Measurements from ENCODE around the gene MANEAL. TPM values are rescaled to one million over a fixed set of nuclear protein-coding genes. Genes with fewer than 3 reads are reported as not detected.
A peak's percentile ranks its signal among the peaks of the same experiment; 100 is the strongest.
"Not testable (repeated sequence)": the region's sequence is repeated elsewhere in the genome, so short reads cannot be mapped to it uniquely, and the experiment has no call there.

Gene MANEAL, protein sequence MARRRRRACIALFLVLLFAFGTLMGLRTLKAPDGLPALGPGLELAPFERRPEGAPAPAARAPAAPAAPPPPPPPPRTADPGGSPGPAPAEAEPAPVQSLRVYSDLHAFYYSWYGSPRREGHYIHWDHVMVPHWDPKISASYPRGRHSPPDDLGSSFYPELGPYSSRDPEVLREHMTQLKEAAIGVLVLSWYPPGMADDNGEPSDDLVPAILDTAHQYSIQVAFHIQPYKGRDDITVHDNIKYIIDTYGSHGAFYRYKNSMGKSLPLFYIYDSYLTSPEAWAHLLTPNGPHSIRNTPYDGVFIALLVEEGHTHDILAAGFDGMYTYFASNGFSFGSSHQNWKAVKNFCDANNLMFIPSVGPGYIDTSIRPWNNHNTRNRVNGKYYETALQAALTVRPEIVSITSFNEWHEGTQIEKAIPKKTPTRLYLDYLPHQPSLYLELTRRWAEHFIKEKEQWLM
- 1.3 TPM for total RNA-seq

DNA sequence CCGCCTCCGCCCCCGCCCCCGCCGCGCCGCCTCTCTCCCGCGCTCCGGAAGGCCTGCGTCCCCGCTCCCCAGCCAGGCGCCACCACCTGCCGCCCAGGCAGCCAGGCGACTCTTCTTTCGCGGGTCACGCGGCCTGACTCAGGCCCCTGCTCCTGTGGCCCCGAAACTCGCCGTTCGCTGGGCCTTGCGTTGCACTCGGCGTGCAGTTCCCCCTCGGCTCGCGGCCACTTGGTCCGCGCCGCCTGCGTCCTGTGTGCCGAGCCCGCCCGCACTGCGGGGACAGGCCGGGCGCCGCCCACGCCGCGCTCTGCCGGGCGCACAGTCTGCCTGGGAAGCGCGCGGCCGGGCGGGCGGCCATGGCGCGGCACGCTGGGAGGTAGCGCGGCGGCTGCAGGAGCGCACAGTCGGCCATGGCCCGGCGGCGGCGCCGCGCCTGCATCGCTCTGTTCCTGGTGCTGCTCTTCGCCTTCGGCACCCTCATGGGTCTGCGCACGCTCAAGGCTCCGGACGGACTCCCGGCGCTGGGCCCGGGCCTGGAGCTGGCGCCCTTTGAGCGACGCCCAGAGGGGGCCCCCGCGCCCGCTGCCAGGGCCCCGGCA, at the start of gene MANEAL:
Gene MANEAL, plus strand, starts transcription at position 75 of the 599 bp plus-strand sequence. Its CDS starts 336 bp downstream, at position 411.
- peak in 2 of 3 donors; percentile 42 to 50 for DNase-seq (ENCODE audit: low read depth in 2 of 3, low spot score in 2 of 3)

DNA sequence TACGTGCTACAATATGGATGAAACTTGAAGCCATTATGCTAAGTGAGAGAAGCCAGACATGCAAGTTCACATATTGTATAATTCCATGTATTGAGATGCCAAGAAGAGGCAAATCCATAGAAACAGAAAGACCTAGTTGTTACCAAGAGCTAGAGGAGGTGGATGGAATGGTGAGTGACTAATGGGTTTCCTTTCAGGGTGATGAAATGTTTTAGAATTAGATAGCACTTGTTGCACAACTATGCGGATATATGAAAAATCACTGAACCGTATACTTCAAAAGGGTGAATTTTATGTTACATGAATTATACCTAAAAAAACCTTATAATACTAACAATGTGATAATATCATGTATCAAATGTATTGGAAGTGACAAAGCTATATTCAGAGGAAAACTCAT, 46.8 kb upstream of the MANEAL start:
- DNase-seq (ENCODE audit: low read depth in 2 of 3, low spot score in 2 of 3), result no peak

DNA sequence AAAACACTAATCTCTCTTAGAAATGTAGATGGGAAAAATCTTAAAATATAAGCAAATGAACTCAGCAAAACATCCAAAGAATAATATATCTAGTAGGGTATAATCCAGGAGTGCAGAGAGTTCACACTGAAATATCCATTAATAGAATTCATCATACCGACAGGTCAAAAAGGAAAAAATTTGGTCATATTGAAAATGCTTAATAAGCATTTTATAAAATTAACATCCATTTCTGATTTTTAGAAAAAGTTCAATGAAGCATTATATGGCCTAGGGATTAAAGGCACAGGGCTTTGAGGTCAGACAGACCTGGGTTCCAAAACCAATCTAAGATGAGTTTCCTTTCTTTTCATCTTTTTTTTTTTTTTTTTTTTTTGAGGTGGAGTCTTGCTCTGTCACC, 45.1 kb upstream of the MANEAL start:
- DNase-seq (ENCODE audit: low read depth in 2 of 3, low spot score in 2 of 3), result no peak

DNA sequence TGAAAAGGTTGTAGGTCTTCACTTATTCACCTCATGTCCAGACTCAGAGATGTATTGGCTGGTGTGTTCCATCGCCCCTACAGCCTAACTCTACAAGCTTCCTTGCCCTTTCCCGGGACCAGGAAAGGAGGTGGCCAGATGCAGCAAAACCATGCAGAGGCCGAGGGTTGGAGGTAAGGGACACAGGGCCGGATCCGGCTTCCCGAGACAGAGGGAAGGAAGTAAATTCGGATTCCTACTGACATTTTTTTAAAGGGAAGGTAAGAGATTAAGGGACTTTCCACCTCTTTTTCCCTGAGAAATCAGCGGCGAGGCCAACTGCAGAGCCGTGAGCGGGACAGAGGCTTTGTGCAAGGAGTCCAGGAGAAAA, 41.4 kb upstream of the MANEAL start:
- DNase-seq (ENCODE audit: low read depth in 2 of 3, low spot score in 2 of 3), result no peak

DNA sequence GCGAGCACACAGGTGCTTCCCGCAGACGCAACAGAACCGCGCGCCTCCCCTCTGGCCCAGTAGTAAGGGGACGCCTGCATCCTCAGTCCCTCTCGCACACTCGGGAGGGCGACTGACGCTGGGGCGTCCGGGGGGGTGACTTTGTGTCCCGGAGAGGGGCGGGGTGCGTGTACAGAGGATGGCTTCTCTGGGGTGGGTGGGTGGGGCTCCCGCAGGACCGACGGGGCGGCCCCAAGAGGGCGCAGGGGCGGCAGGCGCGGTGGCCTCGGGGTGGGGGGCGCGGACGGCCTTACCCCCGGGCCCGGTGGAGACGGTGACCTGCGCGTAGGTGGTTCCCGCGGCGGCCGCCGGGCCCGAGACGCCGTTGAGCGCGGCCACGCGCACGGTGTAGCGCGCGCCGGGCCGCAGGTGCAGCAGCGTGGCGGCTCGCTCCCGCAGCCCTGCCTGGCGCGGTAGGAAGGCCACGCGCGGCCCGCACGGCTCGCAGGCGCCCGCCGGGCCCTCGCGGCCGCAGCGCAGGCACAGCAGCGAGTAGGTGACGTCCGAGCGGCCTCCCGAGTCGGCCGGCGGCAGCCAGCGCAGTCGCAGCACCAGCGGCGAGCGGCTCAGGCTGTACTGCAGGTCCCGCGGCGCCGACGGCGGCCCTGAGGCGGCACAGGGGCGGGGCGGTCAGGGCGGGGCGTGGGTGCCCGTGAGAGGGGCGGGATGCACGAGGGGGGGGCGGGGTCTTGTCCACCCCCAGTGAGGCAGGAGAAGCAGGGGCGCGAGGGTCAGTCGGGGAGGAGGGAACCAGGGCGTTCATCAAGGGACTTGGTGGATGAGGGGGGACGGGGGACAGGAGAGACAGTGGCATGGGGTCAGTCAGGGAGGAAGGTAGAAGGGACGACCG, 40.8 kb upstream of the MANEAL start:
- DNase-seq (ENCODE audit: low read depth in 2 of 3, low spot score in 2 of 3), result no peak

DNA sequence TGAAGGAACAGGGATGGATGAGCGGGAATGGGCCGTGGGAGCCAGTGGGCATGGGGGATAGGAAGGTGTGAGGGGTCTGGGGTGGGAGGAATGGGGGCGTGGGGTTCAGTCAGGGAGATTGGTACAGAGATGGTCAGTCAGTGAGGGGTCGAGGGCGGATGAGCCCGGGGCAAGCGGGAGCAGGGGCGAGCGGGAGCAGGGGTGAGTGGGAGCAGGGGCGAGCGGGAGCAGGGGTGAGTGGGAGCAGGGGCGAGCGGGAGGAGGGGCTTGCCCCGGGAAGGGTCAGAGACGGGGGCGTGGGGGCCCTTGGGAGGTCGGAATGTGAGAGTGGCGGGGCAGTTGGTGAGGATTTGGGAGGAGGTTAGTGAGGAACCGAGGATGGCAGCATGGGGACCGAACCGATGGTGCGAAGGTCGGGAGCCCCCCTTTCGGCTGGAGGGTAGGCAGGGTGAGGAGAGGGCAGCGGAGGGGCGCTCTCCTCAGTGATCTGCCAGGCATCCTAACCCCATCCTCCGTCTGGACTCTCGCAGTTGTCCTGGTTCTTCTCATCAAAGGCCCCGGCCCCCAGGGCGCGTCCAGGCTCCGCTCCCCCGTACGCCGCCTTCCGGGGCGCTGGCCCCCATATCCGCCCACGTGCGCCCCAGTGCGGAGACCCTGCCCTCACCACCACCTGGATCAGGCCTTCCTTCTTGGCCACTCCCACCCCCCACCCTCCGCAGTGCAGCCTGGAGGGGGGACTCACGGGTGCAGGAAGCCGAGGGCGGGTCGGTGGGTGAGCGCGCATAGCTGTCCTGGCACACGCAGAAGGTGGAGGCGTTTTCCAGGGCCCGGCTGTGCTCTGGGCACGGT, 40.0 kb upstream of the MANEAL start:
- DNase-seq (ENCODE audit: low read depth in 2 of 3, low spot score in 2 of 3), result no peak

DNA sequence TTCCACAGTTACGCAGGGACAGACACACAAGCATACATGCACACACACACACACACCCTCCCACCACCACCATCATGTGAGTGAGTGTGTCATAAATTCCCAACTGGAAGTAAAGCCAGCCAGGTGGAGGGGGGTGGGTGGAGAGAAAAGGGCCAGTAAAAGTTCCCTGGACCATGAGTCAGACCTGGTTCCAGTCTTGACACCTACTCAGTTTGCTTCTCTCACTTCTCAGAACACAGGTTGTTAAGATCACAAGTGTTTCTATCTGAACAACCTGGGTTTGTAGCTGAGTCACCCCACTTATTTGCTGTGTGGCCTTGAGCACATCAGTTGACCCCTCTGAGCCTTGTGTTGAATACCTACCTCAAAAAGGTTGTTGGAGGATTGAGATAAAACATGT, 38.4 kb upstream of the MANEAL start:
- DNase-seq (ENCODE audit: low read depth in 2 of 3, low spot score in 2 of 3), result no peak

DNA sequence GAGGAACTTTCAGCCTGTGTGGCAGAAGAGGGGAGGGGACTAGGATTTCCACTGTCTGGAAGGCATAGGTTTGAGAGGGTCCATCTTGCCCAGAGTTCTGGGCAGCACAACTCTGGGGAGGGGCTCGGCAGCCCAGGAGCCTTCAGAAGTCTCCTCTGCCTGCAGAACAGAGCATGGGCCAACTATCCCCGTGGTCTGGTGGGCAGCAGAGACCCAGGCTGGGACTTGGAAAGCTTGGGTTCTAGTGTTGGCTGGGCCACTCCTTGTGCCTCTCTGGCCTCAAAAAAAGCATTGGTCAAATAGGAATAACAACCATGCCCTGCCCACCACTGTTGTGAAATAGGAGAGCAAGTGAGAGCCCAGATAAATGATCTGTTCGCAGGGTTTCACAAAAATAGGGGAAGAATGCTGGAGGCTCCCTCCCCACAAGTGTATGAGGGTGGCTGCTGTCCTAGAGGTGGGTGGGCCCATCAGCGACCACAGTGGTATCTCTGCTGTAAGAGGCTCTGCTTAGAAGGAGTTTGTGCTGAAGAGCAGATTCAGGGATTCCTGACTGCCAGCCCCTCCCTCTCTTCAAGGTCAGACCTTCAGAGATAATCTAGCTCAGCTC, 37.6 kb upstream of the MANEAL start:
- no peak for DNase-seq (ENCODE audit: low read depth in 2 of 3, low spot score in 2 of 3)

DNA sequence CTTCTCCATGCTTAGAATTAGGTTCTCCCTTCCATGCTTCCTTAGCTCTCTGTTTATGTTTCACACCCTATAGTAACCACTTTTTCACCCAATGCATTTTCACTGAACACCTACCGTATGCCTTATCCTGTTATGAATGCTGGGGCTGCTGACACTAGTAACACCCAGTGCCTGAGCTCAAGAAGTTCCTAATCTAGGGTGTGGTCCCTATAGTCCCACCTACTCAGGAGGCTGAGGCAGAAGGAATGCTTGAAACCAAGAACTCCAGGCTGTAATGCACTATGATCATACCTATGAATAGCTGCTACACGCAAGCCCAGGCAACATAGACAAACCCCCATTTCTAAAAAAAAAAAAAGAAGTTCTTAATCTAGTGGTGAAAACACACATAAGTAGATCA, 34.2 kb upstream of the MANEAL start:
- DNase-seq (ENCODE audit: low read depth in 2 of 3, low spot score in 2 of 3), result no peak

DNA sequence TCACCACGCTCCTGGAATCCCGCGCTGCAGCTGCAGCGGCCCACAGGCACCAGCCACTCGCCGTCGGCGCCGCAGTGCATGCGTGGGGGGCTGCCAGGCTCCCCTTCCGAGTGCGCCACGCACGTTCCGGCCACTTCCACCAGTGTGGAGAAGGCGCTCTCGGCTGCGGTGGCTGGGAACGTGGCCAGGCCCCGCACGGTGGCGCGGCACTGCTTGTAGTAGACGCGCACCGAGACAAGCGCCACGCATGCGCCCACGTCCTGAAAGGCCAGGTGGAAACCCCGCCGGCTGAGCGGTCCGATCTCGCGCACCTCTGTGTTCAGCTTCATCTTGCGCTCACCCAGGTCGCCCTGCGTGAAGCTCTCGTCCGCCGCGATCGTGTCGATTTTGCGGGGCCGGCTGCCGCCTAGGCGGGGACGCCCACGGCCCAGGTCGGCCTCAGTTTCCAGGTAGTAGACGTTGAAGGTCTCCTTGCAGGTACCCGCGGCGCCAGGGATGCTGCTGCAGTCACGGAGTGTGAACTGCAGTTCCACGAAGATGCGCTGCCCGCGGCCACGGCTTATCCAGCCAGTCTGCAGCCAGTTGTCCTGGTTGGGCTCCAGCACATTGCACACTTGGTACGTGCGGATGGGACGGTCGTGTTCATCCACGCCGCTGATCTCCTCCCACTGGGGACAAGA, 32.1 kb upstream of the MANEAL start:
- no peak for DNase-seq (ENCODE audit: low read depth in 2 of 3, low spot score in 2 of 3)

DNA sequence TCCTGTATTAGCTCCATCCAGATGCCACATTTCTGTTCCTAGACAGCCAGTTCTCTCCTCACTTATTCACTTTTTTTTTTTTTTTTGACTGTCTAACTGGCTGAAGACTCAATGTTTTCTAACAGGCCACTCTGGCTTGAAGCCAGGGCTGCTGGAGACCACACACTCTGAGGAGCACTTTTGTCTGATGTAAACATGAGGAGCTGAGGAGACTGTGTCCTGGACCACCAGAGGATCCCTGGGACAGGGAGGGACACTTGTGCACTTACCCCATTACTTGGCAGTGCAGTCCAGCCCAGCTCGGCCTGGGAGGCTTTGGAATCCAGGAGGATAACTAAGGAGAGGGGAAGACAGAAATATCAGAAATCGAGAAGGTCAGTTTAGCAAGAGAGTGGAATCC, 31.1 kb upstream of the MANEAL start:
- DNase-seq (ENCODE audit: low read depth in 2 of 3, low spot score in 2 of 3), result no peak

DNA sequence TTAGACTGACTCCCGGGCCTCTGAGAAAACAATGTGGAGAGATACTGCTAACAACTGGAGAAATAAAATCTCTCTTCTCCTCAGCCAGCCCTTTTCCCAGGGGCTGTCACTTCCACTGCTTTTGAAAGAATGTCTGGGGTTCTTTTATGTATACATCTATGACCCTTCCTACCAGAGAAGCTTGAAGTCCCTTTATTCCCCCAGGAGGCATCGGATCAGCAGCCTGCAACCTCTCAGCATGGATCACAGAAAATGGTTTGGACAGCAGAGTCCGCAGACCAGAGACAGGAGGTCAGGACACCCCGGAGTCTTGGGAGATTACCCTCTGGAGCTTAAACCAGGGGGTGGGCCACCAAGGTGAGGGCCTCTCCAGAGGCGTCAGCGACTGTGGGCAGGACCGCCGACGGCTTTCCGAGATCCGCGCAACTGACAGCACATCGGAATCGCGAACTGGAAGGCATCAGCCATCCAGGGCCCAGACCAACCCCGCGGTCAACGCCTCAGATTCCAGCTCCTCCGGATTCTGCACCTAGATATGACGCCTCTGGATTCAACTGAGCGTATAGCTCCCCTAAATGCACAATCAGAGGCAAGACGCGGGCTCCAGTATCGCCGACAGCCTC, 29.7 kb upstream of the MANEAL start:
- DNase-seq (ENCODE audit: low read depth in 2 of 3, low spot score in 2 of 3), result no peak

DNA sequence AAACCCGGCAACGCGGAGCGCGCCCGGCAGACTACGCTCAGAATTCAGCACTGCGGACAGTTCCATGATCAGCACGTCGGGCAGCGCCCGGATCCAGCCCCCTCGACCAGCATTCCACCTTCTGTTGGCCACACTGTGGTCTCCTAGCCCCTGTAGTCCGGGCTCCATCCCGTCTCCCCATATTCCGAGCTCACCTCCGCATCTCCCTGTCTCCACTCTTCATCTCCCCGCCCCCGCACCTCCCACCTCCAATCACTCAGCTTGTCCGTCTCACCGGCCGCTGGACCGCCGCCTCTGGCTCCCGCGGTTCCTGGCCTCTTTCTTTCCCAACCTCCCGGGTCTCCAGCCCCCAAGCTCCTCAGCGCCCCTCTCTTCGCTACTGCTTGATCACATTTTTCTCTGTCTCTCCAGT, 29.2 kb upstream of the MANEAL start:
- peak in 2 of 3 donors; percentile 63 to 74 for DNase-seq (ENCODE audit: low read depth in 2 of 3, low spot score in 2 of 3)

DNA sequence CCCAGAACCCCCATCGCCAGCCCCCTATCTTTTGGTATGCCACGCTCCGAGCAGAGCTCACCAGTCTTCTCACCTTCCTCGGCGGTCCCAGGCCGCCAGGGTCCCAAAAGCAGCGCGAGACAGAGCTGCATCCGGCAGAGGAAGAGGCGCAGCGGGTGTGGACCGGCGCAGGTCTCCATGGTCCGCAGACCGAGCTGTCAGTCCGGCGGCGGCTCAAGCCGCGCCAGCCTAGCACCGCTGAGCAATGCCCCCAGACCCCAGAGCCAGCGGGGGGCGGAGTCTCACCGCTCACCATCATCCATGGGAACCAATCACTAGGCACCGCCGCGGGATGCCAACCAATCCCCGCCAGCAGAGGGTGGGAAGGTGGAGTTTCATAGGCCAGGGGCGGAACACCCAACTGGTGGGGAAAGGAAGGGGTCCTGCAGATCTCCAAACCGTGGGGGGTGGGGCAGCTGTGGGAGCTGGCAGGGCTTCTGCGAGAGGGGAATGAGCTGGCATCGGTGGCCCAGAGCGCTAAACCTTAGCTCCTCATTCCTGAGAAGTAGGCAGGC, 28.7 kb upstream of the MANEAL start, which contains the start of gene EPHA10:
Gene EPHA10, minus strand, starts transcription at position 233 of the 554 bp plus-strand sequence. Its CDS starts 54 bp downstream, at position 179.
- DNase-seq (ENCODE audit: low read depth in 2 of 3, low spot score in 2 of 3), result no peak

DNA sequence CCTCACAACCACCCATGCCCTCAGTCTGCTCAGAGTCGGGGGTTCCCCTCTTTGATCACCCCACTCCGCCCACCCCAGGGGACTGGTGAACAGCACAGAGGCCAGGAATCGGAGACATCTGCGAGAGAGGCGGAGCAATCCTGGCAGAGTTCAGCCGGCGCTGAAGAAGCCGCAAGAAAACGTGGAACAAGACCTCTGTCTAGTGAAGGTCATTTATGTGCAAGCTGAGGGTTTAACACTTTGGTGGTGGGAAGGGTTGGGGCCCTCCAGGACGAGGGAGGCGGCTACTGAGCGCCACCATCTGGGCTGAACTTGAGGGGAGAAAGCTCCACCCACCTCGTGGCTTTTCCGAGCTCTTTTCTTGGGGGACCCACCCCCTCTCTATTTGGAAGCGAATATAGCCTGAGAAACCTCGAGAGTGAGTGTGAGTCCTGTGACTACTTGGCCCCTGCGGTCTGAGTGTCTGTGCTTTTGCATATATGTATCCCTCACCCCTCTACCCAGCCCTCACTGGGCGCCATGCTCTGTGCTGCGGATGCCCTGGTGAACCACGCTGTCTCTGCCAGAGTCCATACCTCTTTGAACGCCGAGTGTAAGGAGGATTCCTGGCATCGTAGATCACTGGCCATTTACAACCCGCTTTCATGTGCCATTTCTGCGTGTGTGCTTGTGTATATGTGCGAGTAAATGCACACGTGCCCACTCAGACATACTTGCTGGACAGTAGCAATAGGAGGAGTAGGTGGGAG, 27.6 kb upstream of the MANEAL start:
- no peak for DNase-seq (ENCODE audit: low read depth in 2 of 3, low spot score in 2 of 3)

DNA sequence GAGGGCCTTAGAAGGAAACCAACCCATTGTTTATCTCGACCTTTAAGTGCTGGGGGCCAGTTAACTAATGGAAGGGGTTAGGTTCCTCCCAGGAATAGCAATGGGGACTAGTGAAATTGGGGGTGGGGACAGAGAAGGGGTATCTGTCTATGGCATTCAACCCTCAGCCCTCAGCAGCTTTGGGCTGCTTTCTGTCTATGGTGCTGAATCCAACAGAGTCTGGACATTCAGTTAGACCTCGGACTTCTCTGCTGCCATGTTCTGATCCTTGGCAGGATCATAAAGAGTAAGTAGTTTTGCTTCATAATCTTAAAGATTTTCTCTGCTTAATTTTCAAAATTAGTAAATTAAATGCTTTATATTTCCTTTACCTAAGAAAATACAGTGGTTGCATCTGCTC, 26.2 kb upstream of the MANEAL start:
- no peak for DNase-seq (ENCODE audit: low read depth in 2 of 3, low spot score in 2 of 3)

DNA sequence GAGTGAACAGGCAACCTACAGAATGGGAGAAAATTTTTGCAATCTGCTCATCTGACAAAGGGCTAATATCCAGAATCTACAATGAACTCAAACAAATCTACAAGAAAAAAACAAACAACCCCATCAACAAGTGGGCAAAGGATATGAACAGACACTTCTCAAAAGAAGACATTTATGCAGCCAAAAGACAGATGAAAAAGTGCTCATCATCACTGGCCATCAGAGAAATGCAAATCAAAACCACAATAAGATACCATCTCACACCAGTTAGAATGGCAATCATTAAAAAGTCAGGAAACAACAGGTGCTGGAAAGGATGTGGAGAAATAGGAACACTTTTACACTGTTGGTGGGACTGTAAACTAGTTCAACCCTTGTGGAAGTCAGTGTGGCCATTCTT, 22.2 kb upstream of the MANEAL start:
- not testable (repeated sequence) for DNase-seq (ENCODE audit: low read depth in 2 of 3, low spot score in 2 of 3)
